ENCODE measurements around the gene ZNF700.
"Not testable (repeated sequence)": the region's sequence is repeated elsewhere in the genome, so short reads cannot be mapped to it uniquely, and the experiment has no call there.

Gene ZNF700

DNA sequence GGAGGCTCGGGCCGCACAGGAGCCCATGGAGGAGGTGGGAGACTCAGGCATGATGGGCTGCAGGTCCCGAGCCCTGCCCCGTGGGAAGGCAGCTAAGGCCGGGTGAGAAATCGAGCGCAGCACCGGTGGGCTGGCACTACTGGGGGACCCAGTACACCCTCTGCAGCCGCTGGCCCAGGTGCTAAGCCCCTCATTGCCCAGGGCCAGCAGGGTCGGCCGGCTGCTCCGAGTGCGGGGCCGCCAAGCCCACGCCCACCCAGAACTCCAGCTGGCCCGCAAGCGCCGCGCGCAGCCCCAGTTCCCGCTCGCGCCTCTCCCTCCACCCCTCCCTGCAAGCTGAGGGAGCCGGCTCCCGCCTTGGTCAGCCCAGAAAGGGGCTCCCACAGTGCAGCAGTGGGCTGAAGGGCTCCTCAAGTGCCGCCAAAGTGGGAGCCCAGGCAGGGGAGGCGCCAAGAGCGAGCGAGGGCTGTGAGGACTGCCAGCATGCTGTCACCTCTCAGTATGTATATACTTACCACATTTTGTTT is 16.5 kb downstream of the ZNF700 start:
- not testable (repeated sequence) for DNase-seq (ENCODE audit: low read depth in 2 of 2)

- no peak for DNase-seq (ENCODE audit: low read depth in 2 of 2)
Observed at GRCh38 chr19:11942008-11942842, 17.3 kb downstream of the ZNF700 start.

DNA sequence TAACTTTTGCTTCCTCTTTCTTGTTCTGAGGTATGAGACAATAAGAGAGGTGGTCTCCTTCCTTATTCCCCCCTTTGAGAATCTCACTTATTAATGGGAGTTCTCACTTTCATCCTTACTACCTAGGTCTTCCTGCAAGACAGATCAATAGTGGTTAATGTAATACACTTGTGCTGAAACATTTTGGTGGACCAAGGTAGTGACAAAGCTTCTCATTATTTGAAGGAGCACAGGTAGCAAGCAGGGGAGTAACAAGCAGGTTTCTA is 17.9 kb downstream of the ZNF700 start:
- no peak for DNase-seq (ENCODE audit: low read depth in 2 of 2)

DNA sequence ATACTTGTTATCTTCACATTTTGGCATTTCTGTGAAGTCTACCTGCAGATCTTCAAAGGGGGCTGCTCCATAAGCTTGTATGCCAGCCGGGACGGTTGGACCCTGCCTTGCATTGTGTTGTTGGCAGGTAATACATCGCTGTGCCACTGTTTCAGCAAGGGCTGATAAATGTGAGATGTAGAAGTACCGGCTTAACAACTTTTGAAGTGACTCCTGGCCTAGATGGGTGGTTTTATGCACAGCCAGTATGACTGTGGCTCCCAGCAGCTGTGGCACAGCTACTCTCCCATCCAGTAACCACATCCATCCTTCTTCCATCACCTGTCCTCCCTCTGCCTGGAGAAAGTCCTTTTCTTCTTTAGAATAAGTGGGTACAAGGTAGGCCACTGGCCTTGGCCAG is 19.7 kb downstream of the ZNF700 start:
- DNase-seq (ENCODE audit: low read depth in 2 of 2): no peak

DNA sequence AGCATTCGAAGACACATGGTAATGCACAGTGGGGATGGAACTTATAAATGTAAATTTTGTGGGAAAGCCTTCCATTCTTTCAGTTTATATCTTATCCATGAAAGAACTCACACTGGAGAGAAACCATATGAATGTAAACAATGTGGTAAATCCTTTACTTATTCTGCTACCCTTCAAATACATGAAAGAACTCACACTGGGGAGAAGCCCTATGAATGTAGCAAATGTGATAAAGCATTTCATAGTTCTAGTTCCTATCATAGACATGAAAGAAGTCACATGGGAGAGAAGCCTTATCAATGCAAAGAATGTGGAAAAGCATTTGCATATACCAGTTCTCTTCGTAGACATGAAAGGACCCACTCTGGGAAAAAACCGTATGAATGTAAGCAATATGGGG is 23.7 kb downstream of the ZNF700 start:
- no peak for DNase-seq (ENCODE audit: low read depth in 2 of 2)

DNA sequence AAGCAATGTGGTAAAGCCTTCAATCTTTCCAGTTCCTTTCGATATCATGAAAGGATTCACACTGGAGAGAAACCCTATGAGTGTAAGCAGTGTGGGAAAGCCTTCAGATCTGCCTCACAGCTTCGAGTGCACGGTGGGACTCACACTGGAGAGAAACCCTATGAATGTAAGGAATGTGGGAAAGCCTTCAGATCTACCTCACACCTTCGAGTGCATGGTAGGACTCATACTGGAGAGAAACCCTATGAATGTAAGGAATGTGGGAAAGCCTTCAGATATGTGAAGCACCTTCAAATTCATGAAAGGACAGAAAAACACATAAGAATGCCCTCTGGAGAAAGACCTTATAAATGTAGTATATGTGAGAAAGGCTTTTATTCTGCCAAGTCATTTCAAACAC is 24.3 kb downstream of the ZNF700 start:
- no peak for DNase-seq (ENCODE audit: low read depth in 2 of 2)

DNA sequence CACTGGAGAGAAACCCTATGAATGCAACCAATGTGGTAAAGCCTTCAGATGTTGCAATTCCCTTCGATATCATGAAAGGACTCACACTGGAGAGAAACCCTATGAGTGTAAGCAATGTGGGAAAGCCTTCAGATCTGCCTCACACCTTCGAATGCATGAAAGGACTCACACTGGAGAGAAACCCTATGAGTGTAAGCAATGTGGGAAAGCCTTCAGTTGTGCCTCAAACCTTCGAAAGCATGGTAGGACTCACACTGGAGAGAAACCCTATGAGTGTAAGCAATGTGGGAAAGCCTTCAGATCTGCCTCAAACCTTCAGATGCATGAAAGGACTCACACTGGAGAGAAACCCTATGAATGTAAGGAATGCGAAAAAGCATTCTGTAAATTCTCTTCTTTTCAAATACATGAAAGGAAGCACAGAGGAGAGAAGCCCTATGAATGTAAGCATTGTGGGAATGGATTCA is 24.7 kb downstream of the ZNF700 start:
- DNase-seq (ENCODE audit: low read depth in 2 of 2): not testable (repeated sequence)

- DNase-seq (ENCODE audit: low read depth in 2 of 2): no peak
Observed at GRCh38 chr19:11950312-11950711, 25.4 kb downstream of the ZNF700 start.

- peak in 1 of 2 donors; percentile 53 for DNase-seq (ENCODE audit: low read depth in 2 of 2)
Observed at GRCh38 chr19:11963566-11964355, 38.9 kb downstream of the ZNF700 start.

DNA sequence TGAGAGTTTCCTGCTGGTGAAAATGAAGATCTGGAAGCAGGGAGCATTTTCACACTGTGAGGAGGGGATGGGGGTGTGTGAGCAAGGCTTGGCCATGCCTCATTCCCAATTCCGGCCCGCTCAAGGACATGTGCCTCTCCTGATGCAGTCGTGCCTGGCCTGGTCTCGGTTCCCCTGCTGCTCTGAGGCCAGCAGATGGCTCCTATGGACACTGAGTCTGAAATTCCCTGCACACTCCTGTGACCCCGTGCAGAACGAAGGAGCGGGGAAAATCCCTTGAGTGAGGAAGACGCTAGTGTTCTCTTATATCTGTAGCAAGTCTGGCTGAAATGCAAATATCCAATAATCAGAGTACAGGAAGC is 39.6 kb downstream of the ZNF700 start:
- no peak for DNase-seq (ENCODE audit: low read depth in 2 of 2)

DNA sequence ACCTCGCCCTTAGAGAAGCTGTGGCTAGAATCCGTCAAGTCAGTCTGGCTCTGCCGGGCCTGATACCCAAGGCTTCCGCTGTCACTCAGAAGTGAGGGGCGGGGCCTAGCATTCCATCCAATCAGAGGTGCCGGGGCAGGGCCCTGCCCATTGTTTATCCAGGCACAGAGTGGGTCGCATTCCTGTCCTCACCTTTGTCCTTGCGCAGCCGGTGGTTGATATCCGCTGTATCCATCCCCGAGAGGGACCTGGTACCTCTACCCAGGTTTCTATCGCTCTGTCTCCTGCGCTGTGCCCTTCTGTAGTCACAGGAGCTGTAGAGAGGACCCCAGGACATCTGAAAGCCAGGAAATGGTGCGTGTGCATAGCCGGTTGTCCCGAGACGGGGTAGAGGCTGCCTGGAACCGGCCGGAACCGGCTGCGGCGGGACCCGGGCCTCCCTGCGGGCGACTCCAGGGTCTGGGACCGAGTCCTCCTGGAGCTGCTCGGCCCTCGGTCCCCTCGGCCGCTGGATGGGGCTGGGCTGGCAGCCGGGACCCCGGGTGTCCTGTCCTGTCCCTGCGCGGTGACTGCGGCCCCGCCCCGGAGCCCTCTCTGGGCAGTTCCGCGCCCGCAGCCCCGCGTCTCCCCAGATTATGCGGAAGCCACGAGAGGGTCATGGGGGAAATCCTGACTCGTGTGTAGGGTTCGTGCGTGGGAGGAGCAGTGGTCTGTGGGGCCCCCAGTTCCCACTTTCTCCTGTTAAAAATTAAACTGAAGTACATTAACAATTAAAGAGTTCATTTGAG is 40.1 kb downstream of the ZNF700 start, which contains the start of gene ZNF763:
ZNF763 (plus strand) TSS at position 183 of the 788 bp plus-strand sequence; CDS start at position 352, 169 bp downstream.
- peak; percentile 75 to 76 for DNase-seq (ENCODE audit: low read depth in 2 of 2)

DNA sequence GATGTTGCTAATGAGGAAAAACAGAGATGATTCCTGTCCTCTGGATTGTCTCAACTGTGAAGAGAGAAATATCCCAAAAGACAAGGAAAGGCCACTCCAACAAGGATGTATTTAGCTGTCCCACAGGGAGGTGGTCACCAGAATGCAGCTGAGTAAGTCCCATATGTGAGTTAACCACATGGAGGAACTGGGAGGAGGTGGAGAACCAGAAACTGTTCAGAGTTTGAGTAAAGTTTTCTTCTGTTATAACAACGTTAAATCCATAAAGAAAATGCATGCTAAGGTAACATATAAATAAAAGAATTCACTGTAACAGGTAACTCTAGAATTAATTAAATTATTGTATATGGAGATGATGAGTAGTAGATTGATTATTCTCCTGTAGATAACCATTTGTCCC is 45.3 kb downstream of the ZNF700 start:
- no peak for DNase-seq (ENCODE audit: low read depth in 2 of 2)

- DNase-seq (ENCODE audit: low read depth in 2 of 2): no peak
Observed at GRCh38 chr19:11971041-11971440, 46.1 kb downstream of the ZNF700 start.

DNA sequence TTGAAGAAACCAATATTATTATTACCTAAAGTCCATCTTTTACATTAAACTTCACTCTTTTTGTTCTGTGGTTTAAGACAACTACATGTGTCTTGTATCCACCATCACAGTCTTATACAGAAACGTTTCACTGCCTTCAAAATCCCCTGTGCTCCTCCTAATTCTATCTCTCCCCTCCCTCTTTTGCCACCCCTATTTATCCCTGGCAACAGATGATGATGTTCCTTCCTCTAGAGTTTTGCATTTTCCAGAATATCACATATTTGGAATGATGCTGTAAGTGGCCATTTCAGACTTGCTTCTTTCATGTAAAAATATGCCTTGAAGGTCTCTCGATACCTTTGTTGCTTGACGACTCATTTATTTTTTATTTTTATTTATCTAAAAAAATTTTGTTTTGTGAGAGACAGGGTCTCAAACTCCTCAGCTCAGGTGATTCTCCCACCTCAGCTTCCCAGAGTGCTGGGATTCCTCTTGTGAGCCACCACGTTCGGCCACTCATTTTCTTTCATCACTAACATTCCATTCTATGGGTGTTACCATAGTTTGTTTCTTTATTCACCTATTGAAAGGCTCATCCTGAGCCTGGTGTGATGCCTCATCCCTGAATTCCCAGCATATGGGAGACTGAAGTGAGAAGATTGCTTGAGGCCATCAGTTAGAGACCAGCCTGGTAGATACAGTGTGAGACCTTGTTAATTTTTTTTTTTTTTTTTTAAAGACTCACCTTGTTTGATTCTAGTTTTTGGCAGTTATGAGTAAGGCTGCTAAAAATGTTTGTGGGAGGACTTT is 48.3 kb downstream of the ZNF700 start:
- no peak for DNase-seq (ENCODE audit: low read depth in 2 of 2)

DNA sequence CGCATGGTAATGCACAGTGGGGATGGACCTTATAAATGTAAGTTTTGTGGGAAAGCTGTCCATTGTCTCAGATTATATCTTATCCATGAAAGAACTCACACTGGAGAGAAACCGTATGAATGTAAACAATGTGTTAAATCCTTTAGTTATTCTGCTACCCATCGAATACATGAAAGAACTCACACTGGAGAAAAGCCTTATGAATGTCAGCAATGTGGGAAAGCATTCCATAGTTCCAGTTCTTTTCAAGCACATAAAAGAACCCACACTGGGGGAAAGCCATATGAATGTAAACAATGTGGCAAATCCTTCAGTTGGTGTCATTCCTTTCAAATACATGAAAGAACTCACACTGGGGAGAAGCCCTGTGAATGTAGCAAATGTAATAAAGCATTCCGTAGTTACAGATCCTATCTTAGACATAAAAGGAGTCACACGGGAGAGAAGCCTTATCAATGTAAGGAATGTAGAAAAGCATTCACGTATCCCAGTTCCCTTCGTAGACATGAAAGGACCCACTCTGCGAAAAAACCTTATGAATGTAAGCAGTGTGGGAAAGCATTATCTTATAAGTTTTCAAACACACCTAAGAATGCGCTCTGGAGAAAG is 53.7 kb downstream of the ZNF700 start:
- DNase-seq (ENCODE audit: low read depth in 2 of 2): no peak

DNA sequence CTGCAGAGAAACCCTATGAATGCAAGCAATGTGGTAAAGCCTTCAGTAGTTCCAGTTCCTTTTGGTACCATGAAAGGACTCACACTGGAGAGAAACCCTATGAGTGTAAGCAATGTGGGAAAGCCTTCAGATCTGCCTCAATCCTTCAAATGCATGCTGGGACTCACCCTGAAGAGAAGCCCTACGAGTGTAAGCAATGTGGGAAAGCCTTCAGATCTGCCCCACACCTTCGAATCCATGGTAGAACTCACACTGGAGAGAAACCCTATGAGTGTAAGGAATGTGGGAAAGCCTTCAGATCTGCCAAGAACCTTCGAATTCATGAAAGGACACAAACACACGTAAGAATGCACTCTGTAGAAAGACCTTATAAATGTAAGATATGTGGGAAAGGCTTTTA is 54.6 kb downstream of the ZNF700 start:
- DNase-seq (ENCODE audit: low read depth in 2 of 2): no peak

GRCh38 chr19:11982526-11982925 is 57.6 kb downstream of the ZNF700 start:
- no peak for DNase-seq (ENCODE audit: low read depth in 2 of 2)

DNA sequence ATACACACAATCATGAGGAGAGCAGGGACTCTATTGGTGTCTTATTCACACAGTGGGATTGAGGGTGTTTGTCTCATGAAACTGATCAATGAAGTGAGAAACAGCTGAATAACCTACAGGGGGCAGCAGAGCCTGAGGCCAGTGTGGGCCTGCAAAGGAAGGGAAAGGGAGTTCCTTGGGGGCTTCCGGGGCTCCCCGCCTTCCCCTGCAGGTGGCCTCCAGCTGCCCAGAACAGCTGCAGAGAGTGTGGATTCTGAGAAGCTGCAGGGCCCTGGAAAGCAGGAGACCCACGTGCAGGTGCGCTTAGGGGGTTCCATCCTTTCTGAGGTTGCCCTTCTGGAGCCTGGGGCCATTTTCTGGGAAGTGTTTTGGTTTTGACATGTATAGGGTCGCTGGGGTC is 60.1 kb downstream of the ZNF700 start:
- DNase-seq (ENCODE audit: low read depth in 2 of 2): no peak

DNA sequence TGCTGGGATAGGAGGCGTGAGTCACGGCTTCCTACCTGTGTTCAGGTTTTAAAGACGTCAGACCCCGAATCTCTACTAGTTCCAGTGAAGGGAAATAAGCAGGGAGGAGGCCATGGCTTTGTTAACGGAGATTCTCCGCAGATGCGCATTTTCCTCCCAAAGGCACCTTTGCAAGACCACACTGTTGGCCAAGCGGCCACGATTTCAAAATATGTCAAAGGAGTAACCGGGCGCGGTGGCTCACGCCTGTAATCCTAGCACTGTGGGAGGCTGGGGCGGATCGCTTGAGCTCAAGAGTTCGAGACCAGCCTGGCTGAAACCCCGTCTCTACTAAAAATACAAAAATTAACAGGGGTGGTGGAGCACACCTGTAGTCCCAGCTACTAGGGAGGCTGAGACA is 61.8 kb downstream of the ZNF700 start:
- no peak for DNase-seq (ENCODE audit: low read depth in 2 of 2)

DNA sequence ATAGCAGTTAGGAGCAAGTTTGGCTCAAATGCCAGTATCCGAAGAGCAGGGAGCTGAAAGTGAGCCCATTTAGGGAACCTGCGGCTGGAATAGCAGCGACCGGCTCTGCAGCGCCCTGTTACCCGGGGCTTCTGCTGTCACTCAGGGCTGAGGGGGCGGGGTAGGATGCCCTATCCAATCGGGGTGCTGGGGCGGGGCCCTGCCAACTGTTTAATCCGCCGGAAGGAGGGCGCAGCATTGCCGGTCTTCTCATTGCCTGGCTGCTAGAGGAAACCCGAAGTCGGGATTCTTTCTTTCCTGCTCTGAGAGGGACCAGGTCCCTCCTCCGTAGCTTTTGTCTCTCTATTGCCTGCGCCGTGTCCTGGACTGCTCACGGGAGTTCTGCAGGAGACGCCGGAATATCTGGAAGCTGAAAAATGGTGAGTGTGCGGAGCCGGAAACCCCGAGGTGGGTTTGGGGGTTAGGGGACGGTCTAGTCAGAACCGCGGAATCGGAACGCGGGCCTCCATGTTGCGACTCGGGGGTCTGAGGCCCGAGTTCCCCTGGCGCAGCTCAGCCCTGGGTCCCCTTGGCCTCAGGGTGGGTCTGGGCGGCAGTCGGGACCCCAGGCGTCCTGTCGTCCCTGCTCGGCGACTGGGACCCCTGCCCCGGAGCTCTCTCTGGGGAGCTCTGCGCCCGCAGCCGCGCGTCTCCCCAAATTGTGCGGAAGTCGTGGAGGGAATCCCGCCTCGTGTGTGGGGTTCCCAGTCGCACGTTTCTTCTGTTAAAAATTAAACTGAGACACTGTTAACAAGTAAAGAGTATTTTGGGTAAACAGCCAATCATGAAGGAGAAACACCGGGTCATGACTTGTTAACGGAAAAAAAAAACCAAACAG is 62.7 kb downstream of the ZNF700 start:
- peak; percentile 67 to 87 for DNase-seq (ENCODE audit: low read depth in 2 of 2)

Measured in stimulated activated CD4-positive, alpha-beta T cell treated with anti-CD3 and anti-CD28 coated beads, Interleukin-1b, Interleukin-23, amount 100 ng/mL, for 1 hour (primary cell).